ENCODE data around the gene SLC29A3. TPM values are rescaled to one million over a fixed set of nuclear protein-coding genes. Genes with fewer than 3 reads are reported as not detected.

The SLC29A3 gene
- polyA plus RNA-seq, 1 donor (not counting 4 experiments of a cell fraction or from before 2014, with no cell fraction given), result 0.52 TPM

DNA sequence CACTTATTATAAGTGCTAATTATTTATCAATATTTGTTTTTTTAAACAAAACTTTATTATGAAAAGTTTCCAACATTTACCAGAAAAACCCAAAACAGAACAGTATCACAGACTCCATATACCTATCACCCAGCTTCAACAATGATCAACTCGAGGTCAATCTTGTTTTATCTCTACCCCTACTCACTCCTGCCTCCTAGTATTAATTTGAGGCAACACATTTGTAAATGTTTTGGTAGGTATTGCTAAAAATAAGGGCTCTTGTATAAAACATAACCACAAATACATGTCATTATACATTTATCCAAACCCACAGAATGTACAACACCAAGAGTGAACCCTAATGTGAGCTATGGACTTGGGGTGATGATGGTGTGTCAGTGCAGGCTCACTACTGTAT is 61.8 kb downstream of the SLC29A3 start:
- H3K79me2 ChIP-seq (ENCODE audit: control insufficient read depth, insufficient read depth, low read length), result no peaks in the 10 kb centered on the region
- dilution Hi-C loops (cut with MboI; ENCODE audit: extremely low pct_ligation_motif_present, low sequenced_read_pairs), result no loop called here
- H3K4me2 ChIP-seq (ENCODE audit: control insufficient read depth, extremely low read depth, insufficient read depth, low read depth, low read length), result no peak overlapping the region
- no peaks in the 10 kb centered on the region for H3K27me3 ChIP-seq (ENCODE audit: control insufficient read depth, extremely low read depth, insufficient read depth, low read length)
- H3K9me3 ChIP-seq (ENCODE audit: control insufficient read depth, low read depth, low read length), result no peaks in the 10 kb centered on the region
- no peak for TF ChIP-seq EZH2 (IDR thresholded peaks at IDR 0.05; ENCODE audit: low read length)
- TF ChIP-seq, protein P1, sequence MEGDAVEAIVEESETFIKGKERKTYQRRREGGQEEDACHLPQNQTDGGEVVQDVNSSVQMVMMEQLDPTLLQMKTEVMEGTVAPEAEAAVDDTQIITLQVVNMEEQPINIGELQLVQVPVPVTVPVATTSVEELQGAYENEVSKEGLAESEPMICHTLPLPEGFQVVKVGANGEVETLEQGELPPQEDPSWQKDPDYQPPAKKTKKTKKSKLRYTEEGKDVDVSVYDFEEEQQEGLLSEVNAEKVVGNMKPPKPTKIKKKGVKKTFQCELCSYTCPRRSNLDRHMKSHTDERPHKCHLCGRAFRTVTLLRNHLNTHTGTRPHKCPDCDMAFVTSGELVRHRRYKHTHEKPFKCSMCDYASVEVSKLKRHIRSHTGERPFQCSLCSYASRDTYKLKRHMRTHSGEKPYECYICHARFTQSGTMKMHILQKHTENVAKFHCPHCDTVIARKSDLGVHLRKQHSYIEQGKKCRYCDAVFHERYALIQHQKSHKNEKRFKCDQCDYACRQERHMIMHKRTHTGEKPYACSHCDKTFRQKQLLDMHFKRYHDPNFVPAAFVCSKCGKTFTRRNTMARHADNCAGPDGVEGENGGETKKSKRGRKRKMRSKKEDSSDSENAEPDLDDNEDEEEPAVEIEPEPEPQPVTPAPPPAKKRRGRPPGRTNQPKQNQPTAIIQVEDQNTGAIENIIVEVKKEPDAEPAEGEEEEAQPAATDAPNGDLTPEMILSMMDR (optimal IDR thresholded peaks at IDR 0.05 in 1 of 3, IDR thresholded peaks at IDR 0.05 in 1 of 3, conservative IDR thresholded peaks at IDR 0.05 in 1 of 3; ENCODE audit: extremely low read depth in 1 of 3, insufficient read depth in 2 of 3, low read length in 3 of 3), result no peak
- FAIRE-seq, result no peak
- H3K9ac ChIP-seq (ENCODE audit: control insufficient read depth, extremely low read depth, insufficient read depth, low read length), result no peak overlapping the region
- no peaks in the 10 kb centered on the region for H3K4me1 ChIP-seq (ENCODE audit: control insufficient read depth, extremely low read depth, insufficient read depth, low read length)
- H4K20me1 ChIP-seq (ENCODE audit: control insufficient read depth, extremely low read depth, insufficient read depth, low read length), result no peaks in the 10 kb centered on the region
- no peak overlapping the region for H3K4me3 ChIP-seq (ENCODE audit: control insufficient read depth in 2 of 3, extremely low read depth in 1 of 3, insufficient read depth in 2 of 3, low read depth in 1 of 3, low read length in 3 of 3)
- DNase-seq (ENCODE audit: low read depth, low spot score), result no peak
- no peaks in the 10 kb centered on the region for H3K9me1 ChIP-seq (ENCODE audit: control insufficient read depth, extremely low read depth, insufficient read depth, low read length)
- no peaks in the 10 kb centered on the region for H3K36me3 ChIP-seq (ENCODE audit: control insufficient read depth in 2 of 2, extremely low read depth in 1 of 2, insufficient read depth in 2 of 2, low read length in 2 of 2)
- H3K27ac ChIP-seq (ENCODE audit: control insufficient read depth, insufficient read depth, low read length), result no peak overlapping the region
- no peak overlapping the region for H2AFZ ChIP-seq (ENCODE audit: control insufficient read depth, low read length)

DNA sequence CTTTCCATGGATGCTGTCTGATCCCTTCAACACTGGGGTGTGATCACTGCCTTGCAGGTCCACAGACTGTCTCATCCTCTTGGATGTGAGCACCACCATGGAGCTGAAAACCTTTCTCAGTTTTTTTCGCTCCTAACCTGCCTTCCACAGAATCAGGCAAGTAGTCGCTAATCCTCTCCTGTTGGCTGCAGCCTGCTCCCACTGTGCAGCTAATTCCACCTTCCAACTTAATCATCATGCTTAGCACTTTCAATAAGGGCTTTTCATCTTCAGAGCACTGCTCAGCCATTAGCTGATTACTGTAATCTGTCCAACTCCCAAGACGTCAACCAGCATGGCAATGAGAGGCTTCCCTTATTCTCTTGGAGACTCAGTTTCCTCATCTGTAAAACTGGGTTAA is 62.6 kb downstream of the SLC29A3 start:
- dilution Hi-C loops (cut with MboI; ENCODE audit: extremely low pct_ligation_motif_present, low sequenced_read_pairs), result no loop called here
- FAIRE-seq, result no peak

More for the DNA sequence above, 62.6 kb downstream of the SLC29A3 start:
- Histone ChIP-seq H3K4me2 (ENCODE audit: control insufficient read depth, extremely low read depth, insufficient read depth, low read depth, low read length) (no peak overlapping the region), H3K9me3 (ENCODE audit: control insufficient read depth, low read depth, low read length) (no peaks in the 10 kb centered on the region), H4K20me1 (ENCODE audit: control insufficient read depth, extremely low read depth, insufficient read depth, low read length) (no peaks in the 10 kb centered on the region), H3K4me1 (ENCODE audit: control insufficient read depth, extremely low read depth, insufficient read depth, low read length) (no peaks in the 10 kb centered on the region), H3K9ac (ENCODE audit: control insufficient read depth, extremely low read depth, insufficient read depth, low read length) (no peak overlapping the region), H3K79me2 (ENCODE audit: control insufficient read depth, insufficient read depth, low read length) (no peaks in the 10 kb centered on the region), H2AFZ (ENCODE audit: control insufficient read depth, low read length) (no peak overlapping the region), H3K27ac (ENCODE audit: control insufficient read depth, insufficient read depth, low read length) (no peak overlapping the region), H3K9me1 (ENCODE audit: control insufficient read depth, extremely low read depth, insufficient read depth, low read length) (no peaks in the 10 kb centered on the region), H3K4me3 (ENCODE audit: control insufficient read depth in 2 of 3, extremely low read depth in 1 of 3, insufficient read depth in 2 of 3, low read depth in 1 of 3, low read length in 3 of 3) (no peak overlapping the region), H3K27me3 (ENCODE audit: control insufficient read depth, extremely low read depth, insufficient read depth, low read length) (no peaks in the 10 kb centered on the region), H3K36me3 (ENCODE audit: control insufficient read depth in 2 of 2, extremely low read depth in 1 of 2, insufficient read depth in 2 of 2, low read length in 2 of 2) (no peaks in the 10 kb centered on the region)
- DNase-seq (ENCODE audit: low read depth, low spot score), result no peak
- TF ChIP-seq EZH2 (IDR thresholded peaks at IDR 0.05; ENCODE audit: low read length), result no peak
- TF ChIP-seq, protein P1 (optimal IDR thresholded peaks at IDR 0.05 in 1 of 3, IDR thresholded peaks at IDR 0.05 in 1 of 3, conservative IDR thresholded peaks at IDR 0.05 in 1 of 3; ENCODE audit: extremely low read depth in 1 of 3, insufficient read depth in 2 of 3, low read length in 3 of 3), result no peak
